ENCODE measurements around the gene AIG1. TPM values are rescaled to one million over a fixed set of nuclear protein-coding genes. Genes with fewer than 3 reads are reported as not detected.
A peak's percentile ranks its signal among the peaks of the same experiment; 100 is the strongest.

Gene AIG1
- total RNA-seq, 6 donors from 2014 or later: 6.3 to 26.6 (median 20.8) TPM

GRCh38 chr6:143221698-143222097 lies 161.0 kb downstream of the AIG1 start:
- Histone ChIP-seq H3K36me3 (no peaks in the 10 kb centered on the region), H3K4me3 (no peak overlapping the region), H3K27me3 (no peaks in the 10 kb centered on the region), H3K4me1 (no peaks in the 10 kb centered on the region), H3K27ac (no peak overlapping the region), H3K9me3 (no peaks in the 10 kb centered on the region)
- 73 to 85% methylated on average over 5 of the region's 5 CpGs for WGBS, 2 donors
- no peak for TF ChIP-seq POLR2AphosphoS5 (IDR thresholded peaks at IDR 0.05)
- TF ChIP-seq POLR2A (IDR thresholded peaks at IDR 0.05): no peak
- no peak for TF ChIP-seq EP300 (IDR thresholded peaks at IDR 0.05)
- TF ChIP-seq CTCF (IDR thresholded peaks at IDR 0.05): no peak
- DNase-seq: no peak
- ATAC-seq (ENCODE audit: low FRiP score in 2 of 2): no peak

DNA sequence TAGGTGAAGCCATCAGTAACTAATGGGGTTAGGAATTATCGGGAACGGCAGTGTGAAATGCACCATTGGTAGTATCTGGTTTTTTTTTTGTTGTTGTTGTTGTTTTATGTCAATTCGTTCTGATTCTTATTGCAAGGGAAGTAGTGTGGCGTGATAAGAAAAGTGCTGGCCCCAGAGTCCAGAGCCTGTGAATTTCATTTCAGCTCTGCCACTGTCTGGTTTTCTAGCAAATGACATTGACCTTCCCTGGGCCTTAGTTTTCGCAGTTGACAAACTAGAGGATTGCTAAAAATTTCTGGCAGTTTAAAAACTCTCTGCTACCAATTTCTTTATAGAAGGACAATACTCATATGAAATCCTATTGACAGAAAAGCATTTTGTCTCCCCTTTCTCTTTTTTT lies 161.6 kb downstream of the AIG1 start:
- TF ChIP-seq POLR2A (IDR thresholded peaks at IDR 0.05) (no peak), POLR2AphosphoS5 (IDR thresholded peaks at IDR 0.05) (no peak), CTCF (IDR thresholded peaks at IDR 0.05) (no peak), EP300 (IDR thresholded peaks at IDR 0.05) (no peak)
- Histone ChIP-seq H3K4me3 (no peak overlapping the region), H3K36me3 (no peaks in the 10 kb centered on the region), H3K4me1 (no peaks in the 10 kb centered on the region), H3K27ac (peak overlapping the region in 1 of 4 donors; percentile 21), H3K27me3 (no peaks in the 10 kb centered on the region), H3K9me3 (no peaks in the 10 kb centered on the region)
- no peak for ATAC-seq (ENCODE audit: low FRiP score in 2 of 2)
- WGBS, 2 donors: 80 to 81% methylated on average over 5 of the region's 5 CpGs
- no peak for DNase-seq

DNA sequence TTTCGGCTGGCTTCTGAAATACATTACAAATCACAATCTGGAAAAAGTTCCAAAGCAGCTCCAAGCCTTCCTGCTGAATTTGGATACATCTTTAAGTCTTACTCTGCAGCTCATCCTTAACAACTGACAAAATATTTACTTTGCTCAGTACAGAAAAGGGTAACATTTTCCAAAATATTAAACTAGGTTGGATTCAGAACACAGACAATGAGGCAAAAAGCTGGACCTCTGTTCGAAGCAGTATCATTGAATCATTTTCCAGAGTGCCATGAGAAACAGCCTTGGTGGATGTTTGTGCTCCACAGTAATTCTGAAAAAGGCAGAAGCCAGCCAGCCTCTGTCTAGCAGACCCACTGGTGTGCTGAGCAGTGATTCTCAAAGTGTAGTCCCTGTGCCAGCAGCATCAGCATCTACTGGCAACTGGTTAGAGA lies 162.1 kb downstream of the AIG1 start:
- no peak for TF ChIP-seq POLR2A (IDR thresholded peaks at IDR 0.05)
- Histone ChIP-seq H3K27me3 (no peaks in the 10 kb centered on the region), H3K4me3 (no peak overlapping the region), H3K27ac (peak overlapping the region in 3 of 4 donors; percentile 21 to 33 (median 33)), H3K9me3 (no peaks in the 10 kb centered on the region), H3K4me1 (no peaks in the 10 kb centered on the region), H3K36me3 (no peaks in the 10 kb centered on the region)
- DNase-seq (no peak), ATAC-seq (ENCODE audit: low FRiP score in 2 of 2) (peak in 1 of 2 donors; percentile 80)
- WGBS, 2 donors: 62 to 71% methylated on average over 2 of the region's 2 CpGs

DNA sequence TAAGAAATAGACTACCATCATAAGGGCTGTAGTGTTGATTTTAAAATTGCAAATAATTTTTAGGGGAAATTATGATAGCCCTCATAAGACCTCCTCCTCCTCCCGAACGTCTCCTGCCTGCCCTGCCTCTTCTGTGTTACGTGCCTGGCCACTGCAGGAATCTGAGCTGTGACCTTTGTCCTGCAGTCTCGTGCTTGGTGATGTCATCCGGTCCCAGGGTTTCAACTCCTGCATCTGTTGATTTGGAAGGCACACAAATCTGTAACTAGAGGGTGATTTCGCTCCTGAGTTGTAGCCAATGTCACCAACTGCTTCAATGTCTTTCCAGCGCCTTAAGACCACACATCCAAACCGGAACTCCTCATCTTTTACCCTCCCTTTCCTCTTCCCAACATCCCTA lies 163.2 kb downstream of the AIG1 start:
- Histone ChIP-seq H3K9me3 (no peaks in the 10 kb centered on the region), H3K27ac (peak overlapping the region in 1 of 4 donors; percentile 75)

GRCh38 chr6:143224516-143224915 lies 163.8 kb downstream of the AIG1 start:
- no peaks in the 10 kb centered on the region for H3K4me1 ChIP-seq
- H3K27me3 ChIP-seq: no peaks in the 10 kb centered on the region
- ATAC-seq (ENCODE audit: low FRiP score in 2 of 2) (no peak), DNase-seq (no peak)
- no peak overlapping the region for H3K4me3 ChIP-seq
- WGBS, 2 donors: 83 to 88% methylated on average over 3 of the region's 3 CpGs
- TF ChIP-seq POLR2AphosphoS5 (IDR thresholded peaks at IDR 0.05): no peak
- no peak for TF ChIP-seq EP300 (IDR thresholded peaks at IDR 0.05)
- no peak for TF ChIP-seq CTCF (IDR thresholded peaks at IDR 0.05)
- TF ChIP-seq POLR2A (IDR thresholded peaks at IDR 0.05): no peak
- peak overlapping the region in 1 of 4 donors; percentile 75 for H3K27ac ChIP-seq
- no peaks in the 10 kb centered on the region for H3K36me3 ChIP-seq
- no peaks in the 10 kb centered on the region for H3K9me3 ChIP-seq

More for the DNA sequence above, 163.2 kb downstream of the AIG1 start:
- Histone ChIP-seq H3K4me3 (no peak overlapping the region), H3K4me1 (no peaks in the 10 kb centered on the region), H3K27me3 (no peaks in the 10 kb centered on the region), H3K36me3 (no peaks in the 10 kb centered on the region)
- ATAC-seq (ENCODE audit: low FRiP score in 2 of 2) (peak in 1 of 2 donors; percentile 49), DNase-seq (no peak)
- TF ChIP-seq CTCF (IDR thresholded peaks at IDR 0.05) (no peak), POLR2AphosphoS5 (IDR thresholded peaks at IDR 0.05) (peak in 1 of 2 donors; percentile 28)
- 79 to 86% methylated on average over 8 of the region's 8 CpGs for WGBS, 2 donors
